Esophagus squamous epithelium (tissue), 4 donors: Measurements from ENCODE around the gene VEGFB.
A peak's percentile ranks its signal among the peaks of the same experiment; 100 is the strongest.

Source experiments
- POLR2A ChIP-seq, 4 donors: fragments of 450-650 bp; IDR thresholded peaks; one replicate each; pipeline ENCODE4 v1.6.1; 2017; ENCODE audit warnings: antibody characterized with exemption in 4 of 4, mild to moderate bottlenecking in 4 of 4, moderate library complexity in 3 of 4
- TF ChIP-seq, protein P1 (sequence below), 6 experiments: fragments of 450-650 bp in 4 of 6; fragments of 200-600 bp in 2 of 6; sonication (generic) in 2 of 6; IDR thresholded peaks; one replicate each; pipeline ENCODE4 v1.5.1; 2016 to 2019; ENCODE audit warnings: antibody characterized with exemption in 6 of 6, mild to moderate bottlenecking in 4 of 6, moderate library complexity in 4 of 6

DNA sequence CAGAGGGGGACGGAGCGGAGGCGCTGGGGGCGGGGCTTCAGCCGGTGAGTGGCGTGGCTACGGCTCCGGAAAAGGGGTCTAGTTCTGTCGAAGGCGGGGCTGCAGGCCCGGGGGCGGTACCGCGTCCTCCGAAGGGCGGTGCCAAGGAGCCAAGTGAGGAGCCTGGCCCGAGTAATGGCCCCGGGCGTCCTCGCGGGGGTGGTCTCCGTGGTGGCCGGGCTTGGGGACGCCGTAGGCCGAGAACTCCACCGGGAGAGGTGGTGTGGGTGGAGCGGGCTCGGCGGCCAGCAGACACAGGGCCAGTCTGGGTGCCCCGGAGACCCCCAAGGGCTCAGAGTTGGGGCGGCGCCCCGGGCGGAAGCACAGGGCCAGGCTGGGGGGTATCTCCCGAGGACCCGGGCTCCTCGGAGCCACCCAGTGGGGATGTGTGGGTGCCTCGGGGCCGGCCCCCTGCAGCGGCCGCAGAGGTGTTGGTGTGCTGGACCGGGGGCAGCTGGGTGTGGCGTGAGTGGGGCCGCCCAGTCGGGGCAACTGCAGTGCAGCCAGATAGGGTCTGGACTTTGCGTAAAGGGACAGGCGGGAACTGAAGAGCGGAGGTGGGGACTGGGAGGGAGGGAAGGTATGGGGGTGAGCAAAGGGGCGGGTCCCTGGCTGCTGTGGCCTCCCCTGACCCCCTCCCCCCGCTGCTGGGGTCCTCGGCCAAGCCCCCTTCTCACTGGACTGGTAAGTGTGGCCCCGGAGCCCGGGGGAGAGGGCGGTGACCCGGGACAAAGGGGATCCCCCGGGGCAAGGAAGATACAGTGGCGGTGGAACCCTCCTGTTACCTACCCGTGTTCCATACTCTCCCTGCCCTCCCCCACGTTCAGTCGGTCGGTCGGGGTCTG is 7.3 kb downstream of the VEGFB start:
- TF ChIP-seq, protein P1, sequence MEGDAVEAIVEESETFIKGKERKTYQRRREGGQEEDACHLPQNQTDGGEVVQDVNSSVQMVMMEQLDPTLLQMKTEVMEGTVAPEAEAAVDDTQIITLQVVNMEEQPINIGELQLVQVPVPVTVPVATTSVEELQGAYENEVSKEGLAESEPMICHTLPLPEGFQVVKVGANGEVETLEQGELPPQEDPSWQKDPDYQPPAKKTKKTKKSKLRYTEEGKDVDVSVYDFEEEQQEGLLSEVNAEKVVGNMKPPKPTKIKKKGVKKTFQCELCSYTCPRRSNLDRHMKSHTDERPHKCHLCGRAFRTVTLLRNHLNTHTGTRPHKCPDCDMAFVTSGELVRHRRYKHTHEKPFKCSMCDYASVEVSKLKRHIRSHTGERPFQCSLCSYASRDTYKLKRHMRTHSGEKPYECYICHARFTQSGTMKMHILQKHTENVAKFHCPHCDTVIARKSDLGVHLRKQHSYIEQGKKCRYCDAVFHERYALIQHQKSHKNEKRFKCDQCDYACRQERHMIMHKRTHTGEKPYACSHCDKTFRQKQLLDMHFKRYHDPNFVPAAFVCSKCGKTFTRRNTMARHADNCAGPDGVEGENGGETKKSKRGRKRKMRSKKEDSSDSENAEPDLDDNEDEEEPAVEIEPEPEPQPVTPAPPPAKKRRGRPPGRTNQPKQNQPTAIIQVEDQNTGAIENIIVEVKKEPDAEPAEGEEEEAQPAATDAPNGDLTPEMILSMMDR (IDR thresholded peaks at IDR 0.05), result no peak
- peak in 2 of 4 donors; percentile 66 to 84 for TF ChIP-seq POLR2A (IDR thresholded peaks at IDR 0.05)
